SK-N-SH treated with all-trans-retinoic acid at 6 μM for 48 hours (cell line): ENCODE measurements around the gene DNAJC28.

Experiments
- ARNTL ChIP-seq: fragments of 450-650 bp; formaldehyde crosslinking; IDR thresholded peaks from 2 replicates; pipeline ENCODE4 v1.5.0; 2020; ENCODE audit warnings: low read depth, mild to moderate bottlenecking, moderate library complexity, borderline replicate concordance
- ESRRG ChIP-seq: fragments of 250-450 bp; sonication (Bioruptor Pico); IDR thresholded peaks from 2 replicates; pipeline ENCODE4 v1.6.1; 2021; ENCODE audit warnings: mild to moderate bottlenecking
- GLIS3 ChIP-seq: fragments of 250-450 bp; sonication (Bioruptor Pico); IDR thresholded peaks from 2 replicates; pipeline ENCODE4 v1.5.0; 2020; ENCODE audit warnings: mild to moderate bottlenecking, moderate library complexity
- PPARA ChIP-seq: fragments of 250-450 bp; sonication (Bioruptor Pico); IDR thresholded peaks from 2 replicates; pipeline ENCODE4 v1.5.0; 2020; ENCODE audit warnings: mild to moderate bottlenecking, borderline replicate concordance
- SNAI2 ChIP-seq: fragments of 250-450 bp; sonication (Bioruptor Pico); IDR thresholded peaks from 2 replicates; pipeline ENCODE4 v1.5.0; 2020; ENCODE audit warnings: mild to moderate bottlenecking, moderate library complexity
- TCF4 ChIP-seq: fragments of 250-450 bp; sonication (Bioruptor Pico); IDR thresholded peaks from 2 replicates; pipeline ENCODE4 v1.8.0; 2021; ENCODE audit warnings: mild to moderate bottlenecking, moderate library complexity, borderline replicate concordance
- ZFP3 ChIP-seq: fragments of 250-450 bp; sonication (Bioruptor Pico); IDR thresholded peaks from 2 replicates; pipeline ENCODE4 v1.5.0; 2020; ENCODE audit warnings: mild to moderate bottlenecking, moderate library complexity
- ZFP30 ChIP-seq: fragments of 450-650 bp; formaldehyde crosslinking; IDR thresholded peaks from 2 replicates; pipeline ENCODE4 v1.5.0; 2022; ENCODE audit warnings: mild to moderate bottlenecking, moderate library complexity
- ZNF70 ChIP-seq: fragments of 450-650 bp; formaldehyde crosslinking; IDR thresholded peaks from 2 replicates; pipeline ENCODE4 v1.5.0; 2020; ENCODE audit warnings: mild to moderate bottlenecking, moderate library complexity
- TF ChIP-seq, protein P1 (sequence below): fragments of 250-450 bp; sonication (Bioruptor Pico); IDR thresholded peaks from 2 replicates; pipeline ENCODE4 v1.5.0; 2020; ENCODE audit warnings: mild to moderate bottlenecking, moderate library complexity
- TF ChIP-seq, protein P2 (sequence below): fragments of 250-450 bp; sonication (Bioruptor Pico); IDR thresholded peaks from 2 replicates; pipeline ENCODE4 v1.8.0; 2021; ENCODE audit warnings: low read depth, mild to moderate bottlenecking, moderate library complexity, borderline replicate concordance
- TF ChIP-seq, protein P3 (sequence below): fragments of 250-450 bp; sonication (Bioruptor Pico); IDR thresholded peaks from 2 replicates; pipeline ENCODE4 v1.5.1; 2020; ENCODE audit warnings: low read depth, mild to moderate bottlenecking, moderate library complexity

DNA sequence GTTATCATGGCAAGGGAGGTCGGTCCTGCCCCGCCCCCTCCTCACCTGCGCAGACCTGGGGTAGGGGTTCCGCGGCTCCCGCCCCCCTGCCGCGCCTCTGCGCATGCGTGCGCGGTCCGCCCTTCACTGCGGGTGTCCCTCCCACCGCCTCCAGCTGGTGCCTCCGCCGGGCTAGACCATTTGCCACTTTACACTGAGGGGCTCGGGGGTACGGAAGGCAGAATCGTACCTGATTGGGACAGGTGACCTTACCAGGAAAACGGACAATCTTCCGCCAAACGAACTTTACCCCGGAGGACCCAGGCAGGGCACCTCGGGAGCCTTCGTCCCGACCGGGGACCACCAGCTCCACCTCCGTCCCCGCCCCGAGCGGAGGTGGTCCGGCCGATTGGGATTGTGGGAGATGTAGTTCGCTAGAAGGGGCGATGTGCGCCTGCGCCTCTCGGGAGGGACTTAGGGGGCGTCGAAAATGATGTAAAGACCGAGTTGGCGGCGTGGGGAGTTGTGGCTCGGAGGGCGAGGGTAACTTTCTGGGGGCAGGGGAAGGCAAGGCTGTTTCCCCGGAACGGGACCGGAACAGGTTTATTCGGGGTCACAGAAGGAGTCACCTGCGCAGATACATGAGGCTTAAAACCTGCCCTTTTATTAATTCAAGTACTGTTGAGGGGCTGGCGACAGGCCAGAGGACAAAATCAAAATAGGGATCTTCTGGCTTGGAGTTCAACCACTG lies at the start of gene DNAJC28:
- TF ChIP-seq, protein P1, sequence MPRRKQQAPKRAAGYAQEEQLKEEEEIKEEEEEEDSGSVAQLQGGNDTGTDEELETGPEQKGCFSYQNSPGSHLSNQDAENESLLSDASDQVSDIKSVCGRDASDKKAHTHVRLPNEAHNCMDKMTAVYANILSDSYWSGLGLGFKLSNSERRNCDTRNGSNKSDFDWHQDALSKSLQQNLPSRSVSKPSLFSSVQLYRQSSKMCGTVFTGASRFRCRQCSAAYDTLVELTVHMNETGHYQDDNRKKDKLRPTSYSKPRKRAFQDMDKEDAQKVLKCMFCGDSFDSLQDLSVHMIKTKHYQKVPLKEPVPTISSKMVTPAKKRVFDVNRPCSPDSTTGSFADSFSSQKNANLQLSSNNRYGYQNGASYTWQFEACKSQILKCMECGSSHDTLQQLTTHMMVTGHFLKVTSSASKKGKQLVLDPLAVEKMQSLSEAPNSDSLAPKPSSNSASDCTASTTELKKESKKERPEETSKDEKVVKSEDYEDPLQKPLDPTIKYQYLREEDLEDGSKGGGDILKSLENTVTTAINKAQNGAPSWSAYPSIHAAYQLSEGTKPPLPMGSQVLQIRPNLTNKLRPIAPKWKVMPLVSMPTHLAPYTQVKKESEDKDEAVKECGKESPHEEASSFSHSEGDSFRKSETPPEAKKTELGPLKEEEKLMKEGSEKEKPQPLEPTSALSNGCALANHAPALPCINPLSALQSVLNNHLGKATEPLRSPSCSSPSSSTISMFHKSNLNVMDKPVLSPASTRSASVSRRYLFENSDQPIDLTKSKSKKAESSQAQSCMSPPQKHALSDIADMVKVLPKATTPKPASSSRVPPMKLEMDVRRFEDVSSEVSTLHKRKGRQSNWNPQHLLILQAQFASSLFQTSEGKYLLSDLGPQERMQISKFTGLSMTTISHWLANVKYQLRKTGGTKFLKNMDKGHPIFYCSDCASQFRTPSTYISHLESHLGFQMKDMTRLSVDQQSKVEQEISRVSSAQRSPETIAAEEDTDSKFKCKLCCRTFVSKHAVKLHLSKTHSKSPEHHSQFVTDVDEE (CRISPR knock-in tag), result no peak
- TF ChIP-seq, protein P2, sequence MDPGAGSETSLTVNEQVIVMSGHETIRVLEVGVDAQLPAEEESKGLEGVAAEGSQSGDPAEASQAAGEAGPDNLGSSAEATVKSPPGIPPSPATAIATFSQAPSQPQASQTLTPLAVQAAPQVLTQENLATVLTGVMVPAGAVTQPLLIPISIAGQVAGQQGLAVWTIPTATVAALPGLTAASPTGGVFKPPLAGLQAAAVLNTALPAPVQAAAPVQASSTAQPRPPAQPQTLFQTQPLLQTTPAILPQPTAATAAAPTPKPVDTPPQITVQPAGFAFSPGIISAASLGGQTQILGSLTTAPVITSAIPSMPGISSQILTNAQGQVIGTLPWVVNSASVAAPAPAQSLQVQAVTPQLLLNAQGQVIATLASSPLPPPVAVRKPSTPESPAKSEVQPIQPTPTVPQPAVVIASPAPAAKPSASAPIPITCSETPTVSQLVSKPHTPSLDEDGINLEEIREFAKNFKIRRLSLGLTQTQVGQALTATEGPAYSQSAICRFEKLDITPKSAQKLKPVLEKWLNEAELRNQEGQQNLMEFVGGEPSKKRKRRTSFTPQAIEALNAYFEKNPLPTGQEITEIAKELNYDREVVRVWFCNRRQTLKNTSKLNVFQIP (CRISPR knock-in tag), result no peak
- TF ChIP-seq ZFP30 (CRISPR knock-in tag) (no peak), TCF4 (CRISPR knock-in tag) (no peak), ARNTL (CRISPR knock-in tag) (no peak), GLIS3 (CRISPR knock-in tag) (no peak), SNAI2 (CRISPR knock-in tag) (no peak), ESRRG (no peak), ZFP3 (no peak), ZNF70 (CRISPR knock-in tag) (no peak), PPARA (CRISPR knock-in tag) (no peak)
- TF ChIP-seq, protein P3, sequence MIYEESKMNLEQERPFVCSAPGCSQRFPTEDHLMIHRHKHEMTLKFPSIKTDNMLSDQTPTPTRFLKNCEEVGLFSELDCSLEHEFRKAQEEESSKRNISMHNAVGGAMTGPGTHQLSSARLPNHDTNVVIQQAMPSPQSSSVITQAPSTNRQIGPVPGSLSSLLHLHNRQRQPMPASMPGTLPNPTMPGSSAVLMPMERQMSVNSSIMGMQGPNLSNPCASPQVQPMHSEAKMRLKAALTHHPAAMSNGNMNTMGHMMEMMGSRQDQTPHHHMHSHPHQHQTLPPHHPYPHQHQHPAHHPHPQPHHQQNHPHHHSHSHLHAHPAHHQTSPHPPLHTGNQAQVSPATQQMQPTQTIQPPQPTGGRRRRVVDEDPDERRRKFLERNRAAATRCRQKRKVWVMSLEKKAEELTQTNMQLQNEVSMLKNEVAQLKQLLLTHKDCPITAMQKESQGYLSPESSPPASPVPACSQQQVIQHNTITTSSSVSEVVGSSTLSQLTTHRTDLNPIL (CRISPR knock-in tag), result no peak
